Measurements from ENCODE around the gene WDR81.

GRCh38 chr17:1705004-1705403, 19.5 kb upstream of the WDR81 start:
- TF ChIP-seq EZH2 (IDR thresholded peaks at IDR 0.05), result no peak
- TF ChIP-seq POLR2AphosphoS5 (IDR thresholded peaks at IDR 0.05; ENCODE audit: borderline replicate concordance, low read depth, low read length), result no peak
- no peak for TF ChIP-seq FOXP2 (optimal IDR thresholded peaks at IDR 0.05; ENCODE audit: control extremely low read depth, extremely low read length, insufficient read depth)

Measured in SK-N-MC (cell line).